A673 (cell line): ENCODE data around the gene PCARE. TPM values are rescaled to one million over a fixed set of nuclear protein-coding genes. Genes with fewer than 3 reads are reported as not detected.

Experiments used
- BruUV-seq: library from RNA; stranded (reverse); fragments of 400-500 nt; replicated peaks from 2 replicates; lab custom pipeline; 2021; lab: Mats Ljungman, UMichigan
- CTCF ChIA-PET: fragments of 300-600 bp; sonication (Branson Sonifier 250); formaldehyde crosslinking; loops from one replicate; lab custom pipeline; 2022; ENCODE audit warnings: antibody characterized with exemption; lab: Charles Lee
- POLR2A ChIA-PET: fragments of 300-600 bp; sonication (Branson Sonifier 250); formaldehyde crosslinking; loops from one replicate; lab custom pipeline; 2022; ENCODE audit warnings: antibody characterized with exemption; ENCODE audit not compliant: low non-redundant PET; lab: Charles Lee
- DNase-seq: peaks from one replicate; pipeline ENCODE4 v3.0.0-alpha.2; 2015; ENCODE audit warnings: low spot score
- H3K27ac ChIP-seq: fragments of 200-600 bp; sonication (generic); 2 replicates; pipeline ENCODE4 v1.5.1; 2016; ENCODE audit warnings: mixed run types, low read depth, mild to moderate bottlenecking, mixed read lengths, antibody characterized with exemption, low read length; ENCODE audit not compliant: poor library complexity, severe bottlenecking
- H3K27me3 ChIP-seq: fragments of 200-600 bp; sonication (generic); replicated peaks from 2 replicates; pipeline ENCODE4 v1.6.1; 2017; ENCODE audit warnings: mixed run types, low read depth, mild to moderate bottlenecking, mixed read lengths, antibody characterized with exemption, low read length; ENCODE audit not compliant: insufficient read depth, poor library complexity
- H3K36me3 ChIP-seq: fragments of 200-600 bp; sonication (generic); 2 replicates; pipeline ENCODE4 v1.6.1; 2016; ENCODE audit warnings: mixed run types, mild to moderate bottlenecking, mixed read lengths, antibody characterized with exemption, low read length; ENCODE audit not compliant: insufficient read depth, poor library complexity, severe bottlenecking
- H3K4me1 ChIP-seq: fragments of 200-600 bp; sonication (generic); 2 replicates; pipeline ENCODE4 v1.6.1; 2017; ENCODE audit warnings: mixed run types, mild to moderate bottlenecking, mixed read lengths, antibody characterized with exemption, low read length; ENCODE audit not compliant: insufficient read depth, poor library complexity, severe bottlenecking
- H3K4me3 ChIP-seq: fragments of 200-600 bp; sonication (generic); 2 replicates; pipeline ENCODE4 v1.5.1; 2016; ENCODE audit warnings: low read depth, mixed run types, mild to moderate bottlenecking, mixed read lengths, low read length; ENCODE audit not compliant: poor library complexity, severe bottlenecking
- H3K9me3 ChIP-seq: fragments of 200-600 bp; sonication (generic); 2 replicates; pipeline ENCODE4 v1.6.1; 2016; ENCODE audit warnings: mixed run types, low read depth, mild to moderate bottlenecking, mixed read lengths, antibody characterized with exemption, low read length; ENCODE audit not compliant: poor library complexity, severe bottlenecking
- CTCF ChIP-seq: fragments of 300-800, 200-600 bp; sonication (generic); conservative IDR thresholded peaks from 2 replicates; pipeline ENCODE4 v1.5.1; 2017; ENCODE audit warnings: low read depth, mild to moderate bottlenecking, antibody characterized with exemption, low read length, moderate library complexity, mixed read lengths
- EZH2 ChIP-seq: fragments of 200-600 bp; sonication (generic); IDR thresholded peaks from 2 replicates; pipeline ENCODE4 v1.6.1; 2017; ENCODE audit warnings: borderline replicate concordance, low read depth, mild to moderate bottlenecking, mixed read lengths, antibody characterized with exemption, low read length; ENCODE audit not compliant: poor library complexity, severe bottlenecking
- intact Hi-C: fragments of 100-400 bp; cut with micrococcal nuclease; formaldehyde crosslinking; loops from one replicate; pipeline ENCODE4 v1.10.0; 2022; ENCODE audit not compliant: unreplicated experiment
- total RNA-seq: library from RNA; stranded (reverse); gene quantifications from 2 replicates; pipeline ENCODE4 v1.2.3, GENCODE V29; 2021

The PCARE gene
- total RNA-seq, 1 experiment from 2014 or later: not detected

- intact Hi-C loops: no loop called here
- ChIA-PET POLR2A (no interaction called here), CTCF (no interaction called here)
- H3K27ac ChIP-seq: no peak overlapping the region
- H3K36me3 ChIP-seq: no peaks in the 10 kb centered on the region
- H3K4me1 ChIP-seq: no peaks in the 10 kb centered on the region
- no peaks in the 10 kb centered on the region for H3K27me3 ChIP-seq
- TF ChIP-seq EZH2 (no peak), CTCF (no peak)
- no peak for DNase-seq
- H3K9me3 ChIP-seq: no peaks in the 10 kb centered on the region
- BruUV-seq: no TSS peak
- H3K4me3 ChIP-seq: no peak overlapping the region
These were observed 22.6 kb downstream of the PCARE start for GRCh38 chr2:29051730-29052129.

DNA sequence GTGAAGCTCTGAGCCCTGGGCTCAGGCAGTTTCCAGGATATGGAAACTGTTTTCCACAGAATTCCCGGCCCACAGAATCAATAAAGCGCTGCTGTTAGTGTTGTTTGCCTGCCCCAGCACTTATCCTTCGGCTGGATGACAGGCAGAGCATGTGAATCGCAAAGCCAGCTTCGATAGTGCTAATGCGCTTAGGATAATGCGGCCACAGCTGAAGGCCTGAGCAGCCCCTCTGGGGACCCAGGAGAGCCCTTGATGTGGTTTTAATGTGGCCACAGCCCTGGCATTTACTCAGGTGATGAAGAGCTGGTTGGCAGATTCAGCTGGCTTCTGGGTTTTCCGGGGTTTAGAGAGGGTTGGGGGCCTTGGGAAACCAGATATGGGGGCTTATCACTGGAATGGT, 23.7 kb downstream of the PCARE start:
- intact Hi-C loops: no loop called here
- CTCF ChIA-PET: no interaction called here
- TF ChIP-seq EZH2: no peak
- no peak for TF ChIP-seq CTCF
- no TSS peak for BruUV-seq
- H3K27ac ChIP-seq: no peak overlapping the region
- H3K27me3 ChIP-seq: no peaks in the 10 kb centered on the region
- H3K36me3 ChIP-seq: no peaks in the 10 kb centered on the region
- POLR2A ChIA-PET: no interaction called here
- H3K9me3 ChIP-seq: no peaks in the 10 kb centered on the region
- H3K4me3 ChIP-seq: no peak overlapping the region
- no peaks in the 10 kb centered on the region for H3K4me1 ChIP-seq
- no peak for DNase-seq

- DNase-seq: no peak
- Histone ChIP-seq H3K36me3 (no peaks in the 10 kb centered on the region), H3K27me3 (no peaks in the 10 kb centered on the region), H3K9me3 (no peaks in the 10 kb centered on the region), H3K4me3 (no peak overlapping the region), H3K27ac (no peak overlapping the region), H3K4me1 (no peaks in the 10 kb centered on the region)
- POLR2A ChIA-PET: no interaction called here
- BruUV-seq: no TSS peak
- no peak for TF ChIP-seq CTCF
- TF ChIP-seq EZH2: no peak
- intact Hi-C loops: no loop called here
- CTCF ChIA-PET: no interaction called here
These were observed 27.1 kb downstream of the PCARE start for GRCh38 chr2:29047083-29047845.
